Coronary artery (tissue), 2 donors: ENCODE measurements around the gene ZFP1.
A peak's percentile ranks its signal among the peaks of the same experiment; 100 is the strongest.

Experiments
- DNase-seq: peaks from one replicate; pipeline ENCODE4 v3.0.0-alpha.2; 2017; ENCODE audit warnings: low spot score
- H3K27ac ChIP-seq, 2 donors: fragments of 200-600 bp; sonication (generic); one replicate each; pipeline ENCODE4 v1.5.1; 2016 to 2019
- H3K4me3 ChIP-seq: fragments of 200-600 bp; sonication (generic); 2 replicates; pipeline ENCODE4 v1.5.1; 2016; ENCODE audit warnings: mild to moderate bottlenecking, moderate library complexity
- CTCF ChIP-seq: fragments of 200-600 bp; sonication (generic); IDR thresholded peaks from one replicate; pipeline ENCODE4 v1.5.1; 2019; ENCODE audit warnings: antibody characterized with exemption

Gene ZFP1

GRCh38 chr16:75189638-75190245 is 41.4 kb downstream of the ZFP1 start:
- TF ChIP-seq CTCF: no peak
- DNase-seq: no peak
- Histone ChIP-seq H3K27ac (no peak overlapping the region), H3K4me3 (no peak overlapping the region)

- no peak overlapping the region for H3K4me3 ChIP-seq
- no peak for TF ChIP-seq CTCF
- no peak for DNase-seq
- no peak overlapping the region for H3K27ac ChIP-seq
Observed at GRCh38 chr16:75192606-75193264, 44.4 kb downstream of the ZFP1 start.

DNA sequence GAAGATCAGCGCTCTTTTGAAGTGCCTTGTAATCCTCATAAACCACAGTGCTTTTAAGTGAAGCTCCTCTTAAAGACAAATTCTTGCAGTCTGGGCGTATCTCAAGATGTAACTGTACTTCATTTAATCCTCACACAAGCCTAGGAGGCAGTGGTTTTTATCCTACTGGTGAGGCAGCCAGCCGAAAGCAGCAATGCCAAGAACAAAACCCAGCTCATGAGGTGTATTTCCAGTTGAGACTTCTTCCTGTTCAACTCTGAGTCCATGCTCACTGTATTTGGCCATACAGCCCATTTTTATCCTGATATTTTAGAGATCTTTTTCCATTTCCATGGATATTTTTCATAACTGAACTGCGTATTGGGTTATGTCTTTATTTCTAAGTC is 44.9 kb downstream of the ZFP1 start:
- H3K4me3 ChIP-seq: no peak overlapping the region
- no peak for DNase-seq
- no peak for TF ChIP-seq CTCF
- no peak overlapping the region for H3K27ac ChIP-seq

DNA sequence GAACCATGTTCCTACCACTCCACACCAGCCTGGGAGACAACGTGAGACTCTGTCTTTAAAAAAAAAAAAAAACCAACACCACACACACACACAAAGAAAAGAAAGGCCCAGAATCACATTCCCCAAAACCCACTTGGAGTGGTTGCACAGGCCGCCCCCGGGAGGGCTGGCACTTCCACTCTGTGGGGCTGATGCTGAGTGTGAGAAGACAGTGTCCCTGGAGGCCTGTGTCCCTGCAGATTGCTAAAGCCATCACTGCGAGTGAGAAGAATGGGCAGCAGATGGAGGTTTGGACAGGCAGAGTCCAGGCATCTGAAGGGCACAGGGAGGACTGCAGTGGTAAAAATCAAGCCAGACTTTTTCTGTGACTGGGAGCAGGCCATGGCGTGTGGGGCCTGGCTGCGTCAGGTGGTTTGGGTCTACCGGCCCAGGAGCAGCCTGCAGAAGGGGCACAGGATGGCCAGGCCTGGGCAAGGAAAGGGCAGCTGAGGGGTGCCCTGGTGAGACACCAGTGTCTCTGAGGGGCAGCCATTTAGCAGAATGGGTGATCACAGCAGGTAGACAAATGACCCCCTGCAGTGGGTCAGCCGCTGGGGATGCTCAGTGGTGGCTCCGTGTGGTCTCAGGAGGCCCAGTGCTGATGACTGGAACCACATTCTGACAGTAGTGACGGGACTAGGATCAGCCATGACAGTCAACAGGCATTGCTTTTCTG is 45.6 kb downstream of the ZFP1 start:
- TF ChIP-seq CTCF: no peak
- H3K27ac ChIP-seq: no peak overlapping the region
- peak; percentile 54 for DNase-seq

GRCh38 chr16:75195811-75196790 is 47.8 kb downstream of the ZFP1 start:
- DNase-seq: peak; percentile 53
- Histone ChIP-seq H3K27ac (no peak overlapping the region), H3K4me3 (no peak overlapping the region)
- TF ChIP-seq CTCF: no peak

More for the DNA sequence above, 45.6 kb downstream of the ZFP1 start:
- no peak overlapping the region for H3K4me3 ChIP-seq

DNA sequence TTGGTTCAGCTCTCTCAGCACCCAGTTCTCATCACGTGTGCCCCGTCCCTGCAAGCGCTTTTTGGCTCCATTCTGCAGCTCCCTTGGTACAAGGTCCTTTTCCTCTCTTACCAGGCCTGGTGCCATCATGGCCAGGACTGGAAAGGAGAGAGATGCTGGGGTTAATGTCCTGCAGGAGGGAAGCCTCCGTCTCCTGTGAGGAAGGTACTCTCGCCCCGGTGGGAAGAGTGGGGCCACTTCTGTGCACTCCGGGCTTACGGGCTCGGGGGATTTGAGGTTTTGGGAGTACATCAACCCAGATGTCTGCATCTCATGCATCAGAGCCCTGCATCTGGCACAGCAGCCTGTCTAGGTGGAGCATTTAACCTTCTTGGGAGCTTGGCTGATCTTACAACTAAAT is 48.5 kb downstream of the ZFP1 start:
- no peak for TF ChIP-seq CTCF

More for the DNA sequence above, 48.5 kb downstream of the ZFP1 start:
- Histone ChIP-seq H3K27ac (no peak overlapping the region), H3K4me3 (no peak overlapping the region)
- DNase-seq: peak; percentile 64
